Spleen (tissue), 7 donors: ENCODE measurements around the gene PLS3.

Experiments used
- CTCF ChIP-seq, 11 experiments: fragments of 200-600 bp in 7 of 11; fragments of 450-650 bp in 4 of 11; sonication (generic) in 4 of 11; IDR thresholded peaks in 8 of 11; conservative IDR thresholded peaks in 3 of 11; 1 replicate in 7 of 11; 2 replicates in 4 of 11; pipeline versions ENCODE4 v1.4.0 to v1.8.0; 2016 to 2021; ENCODE audit warnings: antibody characterized with exemption in 11 of 11, inconsistent platforms in 4 of 11, mild to moderate bottlenecking in 1 of 11
- POLR2A ChIP-seq, 3 donors: fragments of 450-650 bp; IDR thresholded peaks; one replicate each; pipeline ENCODE4 v1.5.1; 2017; ENCODE audit warnings: antibody characterized with exemption in 3 of 3, mild to moderate bottlenecking in 1 of 3
- donor health status: DM: no; HTN: no; CAD: no; lungs with moderate emphysema.
- donor health status: DM: no; HTN: no; CAD: no.
- donor health status: DM: no; HTN: no; CAD: no.

- no peak for TF ChIP-seq POLR2A (IDR thresholded peaks at IDR 0.05)
- no peak for TF ChIP-seq CTCF (IDR thresholded peaks at IDR 0.05 in 8 of 11, conservative IDR thresholded peaks at IDR 0.05 in 3 of 11)
Measured at GRCh38 chrX:115694028-115694427, 133.1 kb downstream of the PLS3 start.
